K562 (cell line): ENCODE results near the gene OR5K2. TPM values are rescaled to one million over a fixed set of nuclear protein-coding genes. Genes with fewer than 3 reads are reported as not detected.

Experiments
- ATAC-seq: fragments of 200-7000 bp; cut with Tn5 transposase; 3 replicates; pipeline ENCODE4 v1.9.1; 2020; ENCODE audit warnings: moderate library complexity
- BruUV-seq: library from RNA; stranded (reverse); fragments of 400-500 nt; replicated peaks from 2 replicates; lab custom pipeline; 2021; lab: Mats Ljungman, UMichigan
- CTCF ChIA-PET: fragments of 300-600 bp; formaldehyde crosslinking; extraction: SDS; loops from one replicate; lab custom pipeline; 2021; ENCODE audit warnings: low intra/inter-chr PET ratio; lab: Yijun Ruan, JAX
- POLR2A ChIA-PET: fragments of 300-600, 350-650 bp; sonication (Branson Sonifier 250); formaldehyde crosslinking; extraction: SDS; loops from one replicate; lab custom pipeline; 2021; ENCODE audit warnings: antibody characterized with exemption, inconsistent platforms; lab: Yijun Ruan, JAX
- DNase-seq, 4 experiments: peaks; one replicate each; pipeline versions ENCODE4 v3.0.0 to v3.0.0-alpha.2; 2011 to 2018; ENCODE audit warnings: low spot score in 3 of 4, mixed read lengths in 3 of 4; ENCODE audit errors: extremely low read depth in 1 of 4
- FAIRE-seq: peaks from 2 replicates; lab custom pipeline; 2011; peaks lifted over from hg19 to GRCh38; lab: Jason Lieb, UNC
- H2AFZ ChIP-seq: 2 replicates; pipeline ENCODE4 v1.6.0; 2011; ENCODE audit warnings: low read depth, low read length, control low read depth, inconsistent platforms
- H3K27ac ChIP-seq: fragments of 200-600 bp; 3 replicates; pipeline ENCODE4 v1.8.0; 2011; ENCODE audit warnings: low read depth, mild to moderate bottlenecking, control low read depth, inconsistent platforms, low read length, moderate library complexity, mixed read lengths; ENCODE audit errors: extremely low read depth
- H3K27me3 ChIP-seq, 2 experiments: fragments of 300-600 bp in 1 of 2; 2 replicates in 1 of 2; 3 replicates in 1 of 2; pipeline versions ENCODE4 v1.6.0 to v1.8.0; 2011; ENCODE audit warnings: inconsistent platforms in 2 of 2, low read length in 2 of 2, mild to moderate bottlenecking in 1 of 2, mixed read lengths in 1 of 2, moderate library complexity in 1 of 2; ENCODE audit not compliant: control insufficient read depth in 2 of 2, insufficient read depth in 2 of 2
- H3K36me3 ChIP-seq: fragments of 300-600 bp; 3 replicates; pipeline ENCODE4 v1.8.0; 2011; ENCODE audit warnings: mild to moderate bottlenecking, low read length, inconsistent platforms; ENCODE audit not compliant: control insufficient read depth, insufficient read depth
- H3K4me1 ChIP-seq, 2 experiments: fragments of 200-600 bp in 1 of 2; replicated peaks in 1 of 2; 2 replicates in 1 of 2; 3 replicates in 1 of 2; pipeline versions ENCODE4 v1.5.1 to v1.8.0; 2011; ENCODE audit warnings: inconsistent platforms in 2 of 2, low read length in 2 of 2, mild to moderate bottlenecking in 1 of 2, mixed read lengths in 1 of 2, moderate library complexity in 1 of 2; ENCODE audit not compliant: control insufficient read depth in 2 of 2, insufficient read depth in 2 of 2
- H3K4me2 ChIP-seq: 2 replicates; pipeline ENCODE4 v1.6.1; 2011; ENCODE audit warnings: low read length, control low read depth, inconsistent platforms, mixed read lengths; ENCODE audit not compliant: insufficient read depth
- H3K4me3 ChIP-seq: fragments of 200-600 bp; sonication (generic), shearing (Covaris generic); 2 replicates; pipeline ENCODE4 v1.5.1; 2016; ENCODE audit warnings: control low read depth, inconsistent platforms
- H3K79me2 ChIP-seq: fragments of 200-600 bp; 3 replicates; pipeline ENCODE4 v1.8.0; 2011; ENCODE audit warnings: low read length, inconsistent platforms; ENCODE audit not compliant: control insufficient read depth, insufficient read depth
- H3K9ac ChIP-seq, 2 experiments: 2 replicates each; pipeline versions ENCODE4 v1.6.0 to v1.6.1; 2011; ENCODE audit warnings: low read depth in 2 of 2, low read length in 2 of 2, control low read depth in 1 of 2, inconsistent platforms in 1 of 2, mild to moderate bottlenecking in 1 of 2, mixed read lengths in 1 of 2; ENCODE audit not compliant: insufficient read depth in 1 of 2
- H3K9me1 ChIP-seq: one replicate; pipeline ENCODE4 v1.6.0; 2011; ENCODE audit warnings: inconsistent platforms, mild to moderate bottlenecking, low read length, moderate library complexity; ENCODE audit not compliant: control insufficient read depth, insufficient read depth
- H3K9me3 ChIP-seq: replicated peaks from 2 replicates; pipeline ENCODE4 v1.5.1; 2011; ENCODE audit warnings: low read depth, low read length, inconsistent platforms; ENCODE audit not compliant: control insufficient read depth, insufficient read depth
- H4K20me1 ChIP-seq: replicated peaks from 2 replicates; pipeline ENCODE4 v1.6.1; 2011; ENCODE audit warnings: low read length, inconsistent platforms, mixed read lengths; ENCODE audit not compliant: control insufficient read depth, insufficient read depth
- BDP1 ChIP-seq: IDR thresholded peaks from 3 replicates; pipeline ENCODE4 v1.6.1; 2011; ENCODE audit not compliant: insufficient read length, insufficient read depth
- E2F3 ChIP-seq: fragments of 250-450 bp; sonication (Bioruptor Pico); IDR thresholded peaks from 2 replicates; pipeline ENCODE4 v1.4.0; 2020; ENCODE audit warnings: mild to moderate bottlenecking
- ETV1 ChIP-seq: fragments of 450-650 bp; conservative IDR thresholded peaks from 2 replicates; pipeline ENCODE4 v1.6.1; 2016; ENCODE audit warnings: missing genetic modification characterization, control low read depth, low read depth, missing compliant biosample characterization
- MBD2 ChIP-seq: sonication (generic); IDR thresholded peaks from 2 replicates; pipeline ENCODE4 v1.6.1; 2016; ENCODE audit warnings: low read depth, borderline replicate concordance
- MLX ChIP-seq, 2 experiments: fragments of 450-650 bp in 1 of 2; sonication (generic) in 1 of 2; formaldehyde crosslinking; conservative IDR thresholded peaks; 2 replicates each; pipeline versions ENCODE4 v1.4.0 to v1.8.1; 2020 to 2022; ENCODE audit warnings: mild to moderate bottlenecking in 1 of 2, missing genetic modification reagents in 1 of 2
- MYNN ChIP-seq, 2 experiments: sonication (generic); formaldehyde crosslinking in 1 of 2; IDR thresholded peaks; 2 replicates each; pipeline versions ENCODE4 v1.5.0 to v1.6.1; 2016 to 2020; ENCODE audit warnings: antibody characterized with exemption in 1 of 2, missing genetic modification reagents in 1 of 2
- NELFE ChIP-seq: IDR thresholded peaks from 2 replicates; pipeline ENCODE4 v1.6.1; 2011; ENCODE audit warnings: mild to moderate bottlenecking; ENCODE audit not compliant: insufficient read depth, insufficient read length
- POLR2AphosphoS5 ChIP-seq: IDR thresholded peaks from 2 replicates; pipeline ENCODE4 v1.6.1; 2011; ENCODE audit warnings: mild to moderate bottlenecking, low read depth, low read length, moderate library complexity; ENCODE audit not compliant: control insufficient read depth, insufficient read depth
- RNF2 ChIP-seq: sonication (generic); IDR thresholded peaks from 2 replicates; pipeline ENCODE4 v1.6.1; 2016
- SIX5 ChIP-seq, 2 experiments: IDR thresholded peaks; 2 replicates each; pipeline ENCODE4 v1.6.1; 2011; ENCODE audit warnings: low read length in 2 of 2, borderline replicate concordance in 1 of 2, low read depth in 1 of 2, mild to moderate bottlenecking in 1 of 2, moderate library complexity in 1 of 2; ENCODE audit not compliant: insufficient read depth in 1 of 2
- ZNF24 ChIP-seq: fragments of 450-650 bp; IDR thresholded peaks from 2 replicates; pipeline ENCODE4 v1.6.1; 2016
- ZNF436 ChIP-seq: fragments of 250-450, 450-650 bp; sonication (Bioruptor Pico); formaldehyde crosslinking; IDR thresholded peaks from 2 replicates; pipeline ENCODE4 v1.7.0; 2020; ENCODE audit warnings: mild to moderate bottlenecking
- WGBS: fragments of 100-300 bp; shearing (Covaris generic); methylation state at CpG from one replicate; pipeline ENCODE4 v1.1.6; 2016; ENCODE audit warnings: low coverage, mixed read lengths; ENCODE audit not compliant: insufficient coverage; ENCODE audit errors: missing lambda C conversion rate; 5-methylcytosine and 5-hydroxymethylcytosine counted together
- in situ Hi-C: fragments of 300-500 bp; cut with MboI; formaldehyde crosslinking; loops from 4 replicates; pipeline ENCODE4 v1.15.0; 2018; ENCODE audit warnings: inconsistent platforms, mixed read lengths
- intact Hi-C: fragments of 100-400 bp; cut with micrococcal nuclease; formaldehyde crosslinking; loops from 2 replicates; pipeline ENCODE4 v1.14.2; 2022
- polyA plus RNA-seq, 8 experiments: library from polyadenylated mRNA; depleted of rRNA in 4 of 8; stranded (reverse) in 5 of 8; unstranded in 3 of 8; fragments of >200 nt; fragmentation: Nextera tagmentation in 2 of 8; fragmentation: Illumina TruSeq in 1 of 8; extraction: Ambion mirVana in 2 of 8; extraction: Trizol in 1 of 8; gene quantifications; 2 replicates each; pipeline versions ENCODE4 v1.2.1 to v1.2.3, GENCODE V29; 2011 to 2014; ENCODE audit warnings: inconsistent platforms in 1 of 8, missing spikeins in 1 of 8
- total RNA-seq, 7 experiments: library from RNA; depleted of rRNA in 6 of 7; stranded (reverse); fragments of >200 nt in 6 of 7; fragmentation: Illumina TruSeq in 2 of 7; extraction: Trizol in 2 of 7; gene quantifications; 2 replicates each; pipeline versions ENCODE4 v1.2.1 to v1.2.3, GENCODE V29; 2011 to 2021; ENCODE audit warnings: low replicate concordance in 1 of 7

OR5K2 gene
- total and polyA plus RNA-seq, 9 of the 15 experiments (the other 6 are each of a cell fraction or from before 2014, with no cell fraction given), result not detected

DNA sequence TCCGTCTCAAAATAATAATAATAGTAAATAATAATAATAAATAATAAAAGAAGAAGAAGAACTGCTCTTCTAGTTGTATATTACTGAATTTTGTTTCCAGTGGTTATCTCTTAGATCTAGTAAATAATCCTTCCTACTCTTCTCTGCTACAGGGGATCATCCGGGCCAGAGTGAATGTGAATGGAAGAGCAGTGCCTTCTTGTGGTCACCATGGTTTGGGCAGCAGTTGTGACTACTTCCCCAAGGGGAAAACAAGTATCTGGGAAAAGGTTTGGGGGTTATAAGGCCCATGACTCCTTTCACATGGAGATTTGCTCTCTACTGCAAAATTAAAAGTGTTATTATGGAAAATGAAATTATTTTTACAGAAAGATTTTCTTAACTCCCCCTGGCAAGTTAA, 39.9 kb upstream of the OR5K2 start:
- Histone ChIP-seq H3K27me3 (no peaks in the 10 kb centered on the region), H3K36me3 (no peaks in the 10 kb centered on the region), H3K4me3 (no peak overlapping the region), H3K27ac (no peak overlapping the region), H4K20me1 (no peaks in the 10 kb centered on the region), H3K4me2 (no peak overlapping the region), H3K79me2 (no peaks in the 10 kb centered on the region), H3K4me1 (no peaks in the 10 kb centered on the region), H3K9ac (no peak overlapping the region), H3K9me3 (no peaks in the 10 kb centered on the region), H3K9me1 (no peaks in the 10 kb centered on the region), H2AFZ (no peak overlapping the region)
- TF ChIP-seq E2F3 (CRISPR knock-in tag), result no peak
- TF ChIP-seq ZNF436 (CRISPR knock-in tag), result no peak
- no peak for TF ChIP-seq RNF2
- no peak for TF ChIP-seq MBD2
- no peak for TF ChIP-seq POLR2AphosphoS5
- no peak for TF ChIP-seq BDP1
- no peak for TF ChIP-seq MYNN (IDR thresholded peaks at IDR 0.05)
- no peak for TF ChIP-seq MYNN (CRISPR knock-in tag; IDR thresholded peaks at IDR 0.05)
- no peak for TF ChIP-seq ETV1 (tag)
- TF ChIP-seq ZNF24, result no peak
- TF ChIP-seq NELFE, result no peak
- no peak for TF ChIP-seq MLX (CRISPR knock-in tag; conservative IDR thresholded peaks at IDR 0.05)
- no peak for TF ChIP-seq SIX5 (IDR thresholded peaks at IDR 0.05; ENCODE audit: borderline replicate concordance in 1 of 2, insufficient read depth in 1 of 2, low read depth in 1 of 2, low read length in 2 of 2)
- ChIA-PET POLR2A (no interaction called here), CTCF (no interaction called here)
- ATAC-seq (no peak), DNase-seq (no peak), FAIRE-seq (no peak)
- intact Hi-C loops, result no loop called here
- WGBS, result 7% methylated on average over 2 of the region's 2 CpGs
- no TSS peak for BruUV-seq
- in situ Hi-C loops, result no loop called here
